Stimulated activated CD4-positive, alpha-beta T cell treated with anti-CD3 and anti-CD28 coated beads, Interleukin-2, amount 100 ng/mL, for 4 hours (primary cell): Measurements from ENCODE around the gene TCTA.
"Not testable (repeated sequence)": the region's sequence is repeated elsewhere in the genome, so short reads cannot be mapped to it uniquely, and the experiment has no call there.

ENCODE experiments used
- DNase-seq: peaks from one replicate; pipeline ENCODE4 v3.0.0-alpha.2; 2020; ENCODE audit warnings: low read depth

TCTA gene

GRCh38 chr3:49411968-49412631 is at the start of gene TCTA, which contains the start of gene RHOA:
TCTA (plus strand) TSS chr3:49412423; CDS start chr3:49412427, 4 bp downstream.
RHOA (minus strand) TSS chr3:49411976; CDS start chr3:49375589, 36,387 bp downstream.
- peak; percentile 98 for DNase-seq

GRCh38 chr3:49362561-49362960 is 49.7 kb upstream of the TCTA start:
- no peak for DNase-seq

- DNase-seq: no peak
Measured at GRCh38 chr3:49370585-49371290, 41.5 kb upstream of the TCTA start.

- DNase-seq: no peak
Measured at GRCh38 chr3:49371946-49372345, 40.3 kb upstream of the TCTA start.

- DNase-seq: peak; percentile 54
Measured at GRCh38 chr3:49377483-49377882, 34.7 kb upstream of the TCTA start.

GRCh38 chr3:49378249-49378895 is 33.9 kb upstream of the TCTA start:
- DNase-seq: no peak

GRCh38 chr3:49383387-49383786 is 28.8 kb upstream of the TCTA start:
- no peak for DNase-seq

- no peak for DNase-seq
Measured at GRCh38 chr3:49385617-49386016, 26.6 kb upstream of the TCTA start.

GRCh38 chr3:49386056-49386756 is 26.0 kb upstream of the TCTA start:
- DNase-seq: no peak

- DNase-seq: no peak
Measured at GRCh38 chr3:49387721-49388120, 24.5 kb upstream of the TCTA start.

GRCh38 chr3:49388289-49388820 is 23.9 kb upstream of the TCTA start:
- no peak for DNase-seq

- no peak for DNase-seq
Measured at GRCh38 chr3:49389297-49389696, 22.9 kb upstream of the TCTA start.

GRCh38 chr3:49391310-49391709 is 20.9 kb upstream of the TCTA start:
- DNase-seq: not testable (repeated sequence)

GRCh38 chr3:49397470-49397869 is 14.8 kb upstream of the TCTA start:
- DNase-seq: no peak

- DNase-seq: no peak
Measured at GRCh38 chr3:49399461-49399860, 12.8 kb upstream of the TCTA start.

GRCh38 chr3:49401766-49402165 is 10.5 kb upstream of the TCTA start:
- DNase-seq: no peak

GRCh38 chr3:49403891-49404290 is 8.3 kb upstream of the TCTA start:
- no peak for DNase-seq

- DNase-seq: not testable (repeated sequence)
Measured at GRCh38 chr3:49405570-49405969, 6.7 kb upstream of the TCTA start.

GRCh38 chr3:49406571-49407565 is 5.4 kb upstream of the TCTA start:
- DNase-seq: no peak

GRCh38 chr3:49410066-49410845 is 2.0 kb upstream of the TCTA start:
- no peak for DNase-seq
